GM18502 (cell line): ENCODE results near the gene MAPK13.

Experiments
- ATAC-seq: cut with Tn5 transposase; IDR thresholded peaks from one replicate; pipeline ENCODE4 v1.9.1; 2021; ENCODE audit warnings: mild to moderate bottlenecking; ENCODE audit not compliant: unreplicated experiment, poor library complexity

Gene MAPK13

DNA sequence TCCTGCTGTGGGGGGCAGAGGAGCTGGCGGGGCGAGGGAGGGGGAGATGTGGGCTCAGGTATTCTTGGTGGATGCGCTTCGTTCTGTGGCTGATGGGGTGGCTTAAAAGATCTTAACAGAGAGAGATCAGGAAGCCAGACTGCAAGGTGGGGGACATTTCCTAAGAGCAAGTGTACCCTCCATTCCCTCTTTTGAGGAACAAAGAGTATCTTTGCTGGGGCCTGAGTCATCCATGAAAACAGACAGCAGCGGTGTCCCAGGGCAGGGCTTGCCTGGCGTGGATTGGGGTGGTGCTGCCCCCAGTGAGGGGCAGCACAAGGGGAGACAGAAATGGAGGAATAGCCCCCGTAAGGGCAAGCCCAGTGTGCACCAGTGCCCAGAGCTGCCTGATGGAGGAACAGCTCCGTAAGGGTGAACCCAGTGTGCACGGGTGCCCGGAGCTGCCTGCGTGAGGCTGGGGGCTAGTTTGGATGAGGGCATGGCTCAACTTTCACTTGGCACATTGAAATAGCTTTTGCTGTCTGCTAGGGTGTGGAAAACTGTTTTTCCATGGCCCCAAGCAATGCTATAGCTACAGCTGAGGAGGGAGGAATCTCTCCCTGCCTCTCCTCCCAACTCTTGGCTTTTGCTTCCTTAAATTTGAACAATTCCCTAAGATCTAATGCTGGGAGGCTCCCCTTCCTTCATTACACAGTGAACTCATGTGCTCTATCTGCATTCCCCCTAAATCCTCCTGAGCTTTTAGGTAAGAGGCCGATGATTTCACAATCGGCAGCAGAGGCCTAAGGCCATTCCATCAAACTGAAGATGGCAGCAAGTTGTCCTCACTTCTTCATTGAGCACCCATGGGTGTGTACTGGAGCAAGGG, 12.9 kb downstream of the MAPK13 start:
- ATAC-seq = no peak

DNA sequence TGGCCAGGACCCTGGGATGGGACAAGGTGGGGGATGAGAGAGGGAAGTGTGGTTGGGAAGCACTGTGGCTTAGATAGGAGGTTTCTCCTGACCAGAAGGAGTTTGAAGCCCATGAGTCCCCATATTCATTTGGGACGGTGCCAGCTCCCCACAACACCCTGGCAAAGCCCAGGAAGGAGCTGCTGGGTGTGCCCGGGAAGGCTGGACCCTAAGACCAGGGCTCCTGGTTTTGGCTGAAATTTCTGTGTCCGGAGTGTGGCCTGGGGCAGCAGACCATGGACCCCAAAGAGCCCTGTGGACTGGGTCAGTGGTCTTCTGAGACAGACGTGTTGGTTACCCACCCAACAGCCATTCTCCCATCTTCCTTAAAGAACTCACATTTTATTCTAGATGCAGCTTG, 15.2 kb downstream of the MAPK13 start:
- no peak for ATAC-seq

DNA sequence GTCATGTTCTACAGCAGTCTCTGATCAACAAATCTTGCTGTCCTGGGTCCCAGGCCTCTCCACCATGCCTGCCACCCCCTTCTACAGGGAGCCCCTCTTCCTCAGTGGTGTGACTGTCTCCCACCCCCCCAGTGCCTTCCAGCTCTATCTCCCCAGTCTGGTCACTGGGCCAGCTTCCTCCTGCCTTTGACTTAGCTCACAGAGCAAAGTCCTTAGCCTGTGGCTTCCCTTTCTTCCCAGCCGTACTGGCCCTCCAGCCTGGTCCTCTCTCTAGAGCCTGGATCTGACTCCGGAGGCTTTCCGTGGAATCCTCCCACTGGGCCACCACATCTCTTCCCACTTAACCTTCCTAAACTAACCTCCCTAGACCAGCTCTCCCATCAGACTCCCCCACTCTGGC, 17.0 kb downstream of the MAPK13 start:
- no peak for ATAC-seq

DNA sequence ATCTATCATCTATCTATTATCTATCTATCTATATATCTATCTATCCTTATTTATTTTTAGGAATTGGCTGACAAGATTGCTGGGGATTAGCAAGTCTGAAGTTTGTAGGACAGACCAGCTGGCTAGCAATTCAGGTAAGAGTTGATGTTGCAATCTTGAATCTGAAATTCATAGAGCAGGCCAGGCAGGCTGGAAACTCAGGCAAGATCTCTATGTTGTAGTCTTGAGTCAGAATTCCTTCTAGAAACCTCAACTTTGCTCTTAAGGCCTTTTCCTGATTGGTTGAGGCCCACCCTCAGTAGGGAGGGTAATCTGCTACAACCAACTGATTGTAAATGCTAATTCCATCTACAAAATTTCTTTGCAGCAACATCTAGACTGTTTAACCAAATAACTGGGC, 19.2 kb downstream of the MAPK13 start:
- no peak for ATAC-seq

DNA sequence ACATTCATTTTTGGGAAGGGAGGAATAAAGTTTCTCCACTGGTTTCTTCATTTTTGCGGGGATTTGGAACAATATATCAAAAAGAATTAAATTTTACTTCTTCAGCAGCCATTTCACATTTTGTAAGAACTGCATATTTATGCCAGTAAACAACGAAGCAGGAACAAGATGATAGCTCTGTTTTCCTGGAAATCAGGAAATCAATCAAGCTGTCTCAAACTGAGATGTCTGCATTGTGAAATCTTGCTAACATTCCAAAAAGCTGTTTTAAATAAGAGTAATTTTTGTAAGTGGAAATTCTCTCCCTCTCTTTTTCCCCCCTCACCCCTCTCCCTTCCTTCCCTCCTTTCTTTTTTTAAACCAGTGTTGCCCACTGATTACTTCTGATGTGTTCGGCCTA, 20.0 kb downstream of the MAPK13 start:
- ATAC-seq = no peak

DNA sequence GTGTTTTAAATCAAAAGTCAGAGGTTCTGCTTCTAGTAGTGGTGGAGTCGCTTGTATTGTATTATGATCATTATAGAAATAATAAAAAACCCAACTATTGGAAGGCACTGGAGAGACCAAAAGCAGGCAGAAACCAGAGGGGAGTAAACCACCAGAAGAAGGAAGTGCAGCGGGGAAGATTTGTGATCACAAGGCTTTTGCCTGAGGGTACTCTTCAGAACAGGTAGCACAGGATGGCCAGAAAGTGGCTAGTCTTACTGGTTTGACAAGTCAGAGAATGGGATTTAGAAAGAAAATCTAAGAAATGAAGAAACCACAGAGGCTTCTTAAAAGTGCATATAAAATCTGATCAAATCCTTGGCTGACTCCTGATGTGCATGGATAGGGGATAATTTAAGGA, 24.0 kb downstream of the MAPK13 start:
- no peak for ATAC-seq

DNA sequence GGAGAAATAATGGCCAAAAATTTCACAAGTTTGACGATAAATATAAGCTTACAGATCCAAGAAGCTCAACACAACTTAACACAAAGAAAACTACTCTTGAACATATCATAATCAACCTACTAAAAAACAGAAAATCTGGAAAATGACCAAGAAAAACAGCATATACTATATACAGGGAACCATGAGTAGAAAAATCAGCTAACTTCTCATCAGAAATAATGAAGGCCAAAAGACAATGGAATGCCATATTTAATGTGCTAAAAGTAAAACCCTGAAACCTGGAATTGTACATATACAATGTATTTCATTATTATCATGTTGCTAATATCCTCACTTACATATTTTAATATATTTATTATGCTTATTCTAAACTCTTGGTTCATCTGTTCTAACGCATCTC, 25.3 kb downstream of the MAPK13 start:
- ATAC-seq = no peak

DNA sequence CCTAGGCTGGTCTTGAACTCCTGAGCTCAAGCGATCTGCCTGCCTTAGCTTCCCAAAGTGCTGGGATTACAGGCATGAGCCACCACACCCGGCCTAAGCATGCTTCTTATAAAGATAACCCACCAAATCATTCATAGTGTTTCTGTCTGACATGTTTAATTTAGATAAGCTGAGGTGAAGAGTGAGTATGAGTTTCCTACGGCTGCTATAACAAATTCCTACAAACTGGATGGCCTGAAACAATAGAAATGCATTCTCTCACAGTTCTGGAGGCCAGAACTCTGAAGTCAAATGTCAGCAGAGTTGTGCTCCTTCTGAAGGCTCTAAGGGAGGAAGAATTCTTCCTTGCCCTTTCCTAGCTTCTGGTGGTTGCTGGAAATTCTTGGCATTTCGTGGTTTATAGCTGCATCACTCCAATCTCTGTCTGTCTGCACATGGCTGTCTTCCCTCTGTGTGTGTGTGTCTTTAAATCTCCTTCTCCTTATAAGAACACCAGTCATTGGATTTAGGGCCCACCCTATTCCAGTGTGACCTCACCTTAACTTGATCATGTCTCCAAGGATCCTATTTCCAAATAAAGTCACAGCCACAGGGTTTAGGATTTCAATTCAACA, 29.9 kb downstream of the MAPK13 start:
- no peak for ATAC-seq

DNA sequence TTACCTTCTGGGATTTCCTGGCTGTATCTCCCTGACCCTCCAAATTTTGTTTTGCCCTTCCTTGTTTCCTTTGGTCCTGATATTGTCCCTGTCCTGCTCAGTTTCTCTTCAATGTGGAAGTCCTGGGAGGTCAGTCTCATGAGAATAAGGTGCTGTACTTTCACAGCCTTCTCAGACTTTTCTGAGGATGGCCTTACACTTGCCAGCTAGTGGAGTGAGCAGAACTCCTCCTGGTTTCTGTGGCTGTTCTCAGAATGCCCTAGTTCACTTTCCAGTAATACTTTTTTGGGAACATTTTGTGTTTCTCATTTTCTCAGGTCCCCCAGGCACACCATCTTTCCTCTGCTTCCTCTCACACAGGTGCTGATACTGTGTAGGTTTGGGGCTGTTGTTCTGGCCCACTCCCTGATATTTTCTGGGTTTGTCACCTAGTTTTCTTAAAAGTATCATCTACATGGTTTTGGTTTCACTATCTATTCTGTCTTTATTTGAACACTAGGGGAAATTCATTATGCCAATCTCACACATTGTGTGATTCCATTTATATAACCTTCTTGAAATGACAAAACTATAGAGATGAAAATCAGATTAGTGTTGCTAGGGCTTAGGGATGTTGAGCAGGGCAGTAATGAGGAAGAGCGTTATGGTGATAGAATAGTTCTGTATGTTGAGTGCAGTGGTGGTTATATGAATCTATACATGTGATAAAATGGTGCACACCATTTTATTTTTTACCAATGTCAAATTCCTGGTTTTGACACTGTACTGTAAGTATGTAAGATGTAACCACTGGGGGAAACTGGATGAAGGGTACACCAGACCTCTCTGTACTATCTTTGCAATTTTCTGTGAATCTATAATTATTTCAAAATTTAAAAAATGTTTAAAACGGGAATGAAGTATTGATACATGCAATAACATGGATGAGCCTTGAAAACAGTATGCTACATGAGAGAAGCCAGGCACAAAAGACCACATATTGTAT, 39.0 kb downstream of the MAPK13 start:
- ATAC-seq = no peak

DNA sequence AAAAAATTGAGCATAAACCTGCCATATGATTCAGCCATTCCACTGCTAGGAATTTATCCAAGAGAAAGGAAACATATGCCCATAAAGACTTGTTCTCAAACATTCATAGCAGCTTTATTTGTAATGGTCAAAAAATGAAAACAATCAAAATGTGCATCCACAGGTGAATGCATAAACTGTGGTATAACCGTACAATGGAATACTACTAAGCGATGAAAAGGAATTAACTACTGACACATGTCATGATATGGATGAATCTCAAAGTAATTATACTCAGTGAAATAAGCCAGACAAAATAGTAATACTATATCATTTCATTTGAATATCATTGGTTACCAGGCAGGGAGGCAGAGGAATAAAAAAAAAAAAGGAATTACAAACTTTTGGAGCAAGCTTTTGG, 40.4 kb downstream of the MAPK13 start:
- ATAC-seq = no peak

DNA sequence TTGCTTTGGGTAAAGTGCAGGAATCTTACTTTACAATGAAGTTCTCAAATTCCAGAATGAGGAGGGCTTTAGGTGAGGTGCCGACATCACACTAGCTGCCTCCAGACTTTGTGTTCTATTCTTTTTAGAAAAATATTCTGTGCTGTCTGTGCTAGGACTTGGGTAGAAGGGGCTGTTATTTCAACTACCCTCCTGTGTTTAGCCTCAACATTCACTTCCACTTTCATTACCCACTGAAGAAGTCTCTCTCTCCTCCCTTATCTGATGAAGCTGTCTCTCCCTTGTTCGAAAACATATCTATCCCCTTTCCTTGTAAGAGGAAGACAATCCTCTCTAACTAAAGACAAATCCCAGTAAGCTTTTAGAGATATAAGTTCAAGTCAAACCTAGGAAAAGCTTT, 41.3 kb downstream of the MAPK13 start:
- ATAC-seq = no peak

DNA sequence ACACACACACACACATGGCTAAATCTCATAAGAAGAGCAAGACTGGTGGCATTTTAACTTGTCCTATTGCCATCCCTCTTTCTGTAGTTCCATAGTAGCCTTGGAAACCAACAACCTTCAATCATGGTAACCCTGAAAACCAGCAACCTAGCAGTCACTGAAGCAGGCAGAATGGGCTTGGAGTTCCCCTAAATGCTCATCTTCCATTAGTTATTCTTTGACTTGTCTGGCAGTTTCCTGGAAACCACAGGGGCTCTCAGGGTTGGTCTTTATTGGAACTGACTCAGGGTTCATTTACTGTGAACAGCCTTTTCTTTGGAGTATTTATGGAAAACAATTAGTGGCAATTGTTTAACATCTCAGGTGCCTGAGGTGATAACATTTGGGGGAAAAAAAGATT, 46.9 kb downstream of the MAPK13 start:
- no peak for ATAC-seq

DNA sequence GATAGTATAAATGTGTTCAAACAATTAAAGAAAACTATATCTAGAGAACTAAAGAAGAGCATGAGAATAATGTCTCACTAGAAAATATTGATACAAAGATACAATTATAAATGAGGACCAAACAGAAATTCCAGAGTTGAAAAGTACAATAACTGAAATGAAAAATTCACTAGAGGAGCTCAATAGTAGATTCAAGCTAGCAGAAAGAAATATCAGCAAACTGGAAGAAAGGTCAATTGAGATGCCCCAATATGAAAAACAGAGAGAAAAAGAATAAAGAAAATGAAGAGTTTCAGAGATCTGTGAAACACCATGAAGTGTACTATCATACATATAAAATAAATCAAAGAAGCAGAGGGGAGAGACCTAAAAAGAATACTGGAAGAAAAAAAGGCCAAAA, 48.2 kb downstream of the MAPK13 start:
- no peak for ATAC-seq

DNA sequence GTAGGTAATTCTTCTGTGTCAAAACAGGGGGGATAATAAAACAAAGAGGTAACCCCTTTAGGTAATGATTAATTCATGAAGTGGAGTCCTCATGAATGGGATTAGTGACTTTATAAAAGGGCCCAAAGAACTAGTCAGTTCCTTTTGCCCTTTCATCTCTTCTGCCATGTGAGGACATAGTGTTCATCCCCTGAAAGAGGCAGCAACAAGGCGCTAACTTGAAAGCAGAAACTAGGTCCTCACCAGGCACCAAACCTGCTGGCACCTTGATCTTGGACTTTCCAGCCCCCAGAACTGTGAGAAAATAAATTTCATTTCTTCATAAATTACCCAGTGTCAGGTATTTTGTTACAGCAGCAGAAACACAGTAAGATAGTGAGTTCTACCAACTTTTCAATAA, 49.8 kb downstream of the MAPK13 start:
- no peak for ATAC-seq

DNA sequence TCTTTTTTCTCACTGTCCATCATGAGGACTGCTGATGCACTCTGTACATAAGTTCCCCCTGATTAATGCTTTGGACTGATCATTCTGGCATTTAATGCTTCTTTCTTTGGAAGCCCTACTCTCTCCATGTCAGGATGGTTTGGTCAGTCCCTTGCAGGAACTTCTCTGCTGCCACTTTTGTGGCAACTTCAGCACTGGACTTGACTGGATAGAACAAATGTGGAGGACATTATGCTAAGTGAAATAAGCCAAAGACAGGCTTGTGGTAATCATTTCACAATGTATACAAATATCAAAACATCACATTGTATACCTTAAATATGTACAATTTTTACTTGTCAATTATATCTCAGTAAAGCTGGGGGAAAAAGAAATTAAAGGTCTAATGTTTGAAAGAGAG, 54.0 kb downstream of the MAPK13 start:
- no peak for ATAC-seq

DNA sequence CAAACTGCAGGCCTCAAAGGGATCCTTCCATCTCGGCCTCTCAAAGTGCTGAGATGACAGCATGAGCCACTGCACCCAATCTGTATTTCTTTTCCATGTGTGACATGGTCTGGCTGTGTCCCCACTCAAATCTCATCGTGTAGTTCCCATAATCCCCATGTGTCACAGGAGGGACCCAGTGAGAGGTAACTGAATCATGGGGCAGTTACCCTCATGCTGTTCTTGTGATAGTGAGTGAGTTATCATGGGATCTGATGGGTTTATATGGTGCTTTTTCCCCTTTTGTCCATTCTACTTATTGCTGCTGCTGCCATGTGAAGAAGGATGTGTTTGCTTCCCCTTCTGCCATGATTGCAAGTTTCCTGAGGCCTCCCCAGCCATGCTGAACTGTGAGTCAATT, 55.9 kb downstream of the MAPK13 start:
- no peak for ATAC-seq

DNA sequence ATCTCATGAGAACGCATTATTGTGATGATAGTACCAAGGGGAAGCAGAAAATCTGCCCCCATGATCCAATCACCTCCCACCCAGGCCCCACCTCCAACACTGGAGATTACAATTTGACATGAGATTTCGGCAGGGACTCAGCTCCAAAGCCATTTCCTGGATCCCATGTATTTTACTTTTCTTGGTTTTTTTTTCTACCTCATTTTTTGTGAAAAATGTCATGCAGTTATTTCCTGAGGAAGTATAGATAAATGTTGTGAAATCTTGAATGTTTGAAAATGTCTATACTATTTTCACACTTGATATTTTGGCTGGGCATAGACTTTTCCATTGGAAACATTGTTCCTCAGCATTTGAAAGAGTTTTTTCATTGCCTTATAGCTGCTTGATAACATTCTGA, 57.1 kb downstream of the MAPK13 start:
- ATAC-seq = no peak
